GM21447 (cell line): ENCODE results near the gene PEMT.
"Not testable (repeated sequence)": the region's sequence is repeated elsewhere in the genome, so short reads cannot be mapped to it uniquely, and the experiment has no call there.

Experiments
- ATAC-seq: cut with Tn5 transposase; IDR thresholded peaks from one replicate; pipeline ENCODE4 v1.9.1; 2021; ENCODE audit not compliant: unreplicated experiment

The PEMT gene

GRCh38 chr17:17492085-17492484 lies 99.4 kb downstream of the PEMT start:
- no peak for ATAC-seq

- no peak for ATAC-seq
Observed at GRCh38 chr17:17491546-17491988, 99.9 kb downstream of the PEMT start.

- no peak for ATAC-seq
Observed at GRCh38 chr17:17491031-17491471, 100.5 kb downstream of the PEMT start.

GRCh38 chr17:17487998-17488397 lies 103.5 kb downstream of the PEMT start:
- ATAC-seq = no peak

- not testable (repeated sequence) for ATAC-seq
Observed at GRCh38 chr17:17486416-17486815, 105.1 kb downstream of the PEMT start.

- ATAC-seq = no peak
Observed at GRCh38 chr17:17485420-17485819, 106.1 kb downstream of the PEMT start.

- no peak for ATAC-seq
Observed at GRCh38 chr17:17484451-17484899, 107.0 kb downstream of the PEMT start.

- ATAC-seq = no peak
Observed at GRCh38 chr17:17481860-17482259, 109.6 kb downstream of the PEMT start.

GRCh38 chr17:17480593-17481148 lies 110.8 kb downstream of the PEMT start:
- ATAC-seq = no peak

GRCh38 chr17:17479209-17479608 lies 112.3 kb downstream of the PEMT start:
- ATAC-seq = no peak

GRCh38 chr17:17476865-17477467 lies 114.5 kb downstream of the PEMT start, which contains the start of gene MED9:
Gene MED9, plus strand, starts transcription at chr17:17477000. Its CDS starts 42 bp downstream, at chr17:17477042.
- peak; percentile 82 for ATAC-seq

GRCh38 chr17:17474341-17474740 lies 117.2 kb downstream of the PEMT start:
- no peak for ATAC-seq

GRCh38 chr17:17472333-17472920 lies 119.1 kb downstream of the PEMT start:
- no peak for ATAC-seq

GRCh38 chr17:17469996-17470395 lies 121.5 kb downstream of the PEMT start:
- no peak for ATAC-seq

GRCh38 chr17:17469358-17469757 lies 122.2 kb downstream of the PEMT start:
- ATAC-seq = no peak

GRCh38 chr17:17468217-17469010 lies 123.1 kb downstream of the PEMT start:
- no peak for ATAC-seq

GRCh38 chr17:17467720-17468119 lies 123.8 kb downstream of the PEMT start:
- no peak for ATAC-seq

GRCh38 chr17:17467016-17467415 lies 124.5 kb downstream of the PEMT start:
- ATAC-seq = no peak

- no peak for ATAC-seq
Observed at GRCh38 chr17:17466511-17466910, 125.0 kb downstream of the PEMT start.

- not testable (repeated sequence) for ATAC-seq
Observed at GRCh38 chr17:17465878-17466277, 125.6 kb downstream of the PEMT start.

GRCh38 chr17:17463821-17464220 lies 127.7 kb downstream of the PEMT start:
- no peak for ATAC-seq
